ENCODE measurements around the gene GCSAML.

DNA sequence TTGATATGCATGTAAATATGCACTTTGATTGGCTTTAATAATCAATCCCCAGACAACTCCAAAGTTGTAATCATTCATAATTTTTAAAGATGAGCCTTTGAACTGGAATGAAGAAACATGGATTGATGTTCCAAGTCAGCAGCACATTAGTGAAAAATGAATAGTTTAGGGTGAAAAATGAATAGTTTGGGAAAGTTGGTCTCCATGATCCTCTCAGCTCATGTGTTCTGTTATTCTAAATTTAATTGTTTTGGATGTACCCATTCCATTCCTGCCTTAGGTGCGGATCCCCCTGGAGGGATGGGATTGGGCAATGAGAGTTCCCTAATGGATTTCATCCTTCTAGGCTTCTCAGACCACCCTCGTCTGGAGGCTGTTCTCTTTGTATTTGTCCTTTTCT, 56.4 kb downstream of the GCSAML start, which contains the start of gene OR2G3:
- TF ChIP-seq POLR2A (IDR thresholded peaks at IDR 0.05; ENCODE audit: low read depth, low read length) = no peak
- no peak for TF ChIP-seq RCOR1 (IDR thresholded peaks at IDR 0.05; ENCODE audit: insufficient replicate concordance, low read length)
- TF ChIP-seq, protein P1, sequence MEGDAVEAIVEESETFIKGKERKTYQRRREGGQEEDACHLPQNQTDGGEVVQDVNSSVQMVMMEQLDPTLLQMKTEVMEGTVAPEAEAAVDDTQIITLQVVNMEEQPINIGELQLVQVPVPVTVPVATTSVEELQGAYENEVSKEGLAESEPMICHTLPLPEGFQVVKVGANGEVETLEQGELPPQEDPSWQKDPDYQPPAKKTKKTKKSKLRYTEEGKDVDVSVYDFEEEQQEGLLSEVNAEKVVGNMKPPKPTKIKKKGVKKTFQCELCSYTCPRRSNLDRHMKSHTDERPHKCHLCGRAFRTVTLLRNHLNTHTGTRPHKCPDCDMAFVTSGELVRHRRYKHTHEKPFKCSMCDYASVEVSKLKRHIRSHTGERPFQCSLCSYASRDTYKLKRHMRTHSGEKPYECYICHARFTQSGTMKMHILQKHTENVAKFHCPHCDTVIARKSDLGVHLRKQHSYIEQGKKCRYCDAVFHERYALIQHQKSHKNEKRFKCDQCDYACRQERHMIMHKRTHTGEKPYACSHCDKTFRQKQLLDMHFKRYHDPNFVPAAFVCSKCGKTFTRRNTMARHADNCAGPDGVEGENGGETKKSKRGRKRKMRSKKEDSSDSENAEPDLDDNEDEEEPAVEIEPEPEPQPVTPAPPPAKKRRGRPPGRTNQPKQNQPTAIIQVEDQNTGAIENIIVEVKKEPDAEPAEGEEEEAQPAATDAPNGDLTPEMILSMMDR (conservative IDR thresholded peaks at IDR 0.05; ENCODE audit: low read depth, low read length) = no peak
- TF ChIP-seq, protein P2, sequence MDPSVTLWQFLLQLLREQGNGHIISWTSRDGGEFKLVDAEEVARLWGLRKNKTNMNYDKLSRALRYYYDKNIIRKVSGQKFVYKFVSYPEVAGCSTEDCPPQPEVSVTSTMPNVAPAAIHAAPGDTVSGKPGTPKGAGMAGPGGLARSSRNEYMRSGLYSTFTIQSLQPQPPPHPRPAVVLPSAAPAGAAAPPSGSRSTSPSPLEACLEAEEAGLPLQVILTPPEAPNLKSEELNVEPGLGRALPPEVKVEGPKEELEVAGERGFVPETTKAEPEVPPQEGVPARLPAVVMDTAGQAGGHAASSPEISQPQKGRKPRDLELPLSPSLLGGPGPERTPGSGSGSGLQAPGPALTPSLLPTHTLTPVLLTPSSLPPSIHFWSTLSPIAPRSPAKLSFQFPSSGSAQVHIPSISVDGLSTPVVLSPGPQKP (IDR thresholded peaks at IDR 0.05; ENCODE audit: borderline replicate concordance, low read depth, low read length) = no peak
- TF ChIP-seq CEBPB (IDR thresholded peaks at IDR 0.05; ENCODE audit: low read depth, low read length) = no peak
- no peak for TF ChIP-seq RAD21 (IDR thresholded peaks at IDR 0.05; ENCODE audit: low read length)
- TF ChIP-seq BHLHE40 (IDR thresholded peaks at IDR 0.05; ENCODE audit: low read depth, low read length) = no peak
- TF ChIP-seq RFX5 (IDR thresholded peaks at IDR 0.05; ENCODE audit: low read depth, low read length) = no peak
- TF ChIP-seq MAFK (IDR thresholded peaks at IDR 0.05; ENCODE audit: low read depth, low read length) = no peak
- TF ChIP-seq MAZ (IDR thresholded peaks at IDR 0.05; ENCODE audit: borderline replicate concordance, low read depth, low read length) = no peak
- TF ChIP-seq, protein P3, sequence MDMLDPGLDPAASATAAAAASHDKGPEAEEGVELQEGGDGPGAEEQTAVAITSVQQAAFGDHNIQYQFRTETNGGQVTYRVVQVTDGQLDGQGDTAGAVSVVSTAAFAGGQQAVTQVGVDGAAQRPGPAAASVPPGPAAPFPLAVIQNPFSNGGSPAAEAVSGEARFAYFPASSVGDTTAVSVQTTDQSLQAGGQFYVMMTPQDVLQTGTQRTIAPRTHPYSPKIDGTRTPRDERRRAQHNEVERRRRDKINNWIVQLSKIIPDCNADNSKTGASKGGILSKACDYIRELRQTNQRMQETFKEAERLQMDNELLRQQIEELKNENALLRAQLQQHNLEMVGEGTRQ (IDR thresholded peaks at IDR 0.05; ENCODE audit: low read depth, low read length) = no peak
